Memory B cell (primary cell): ENCODE data around the gene LRMDA.

Experiments
- ATAC-seq: fragments of 150-1000 bp; cut with Tn5 transposase; 2 replicates; pipeline ENCODE4 v1.10.0; 2021; ENCODE audit warnings: low read depth, mild to moderate bottlenecking, moderate library complexity
- DNase-seq, 2 donors: peaks; one replicate each; pipeline ENCODE4 v3.0.0; 2022; ENCODE audit warnings: low spot score in 2 of 2
- H3K27ac Mint-ChIP-seq: one replicate; pipeline ENCODE4 v1.8.0; 2022; ENCODE audit warnings: mild to moderate bottlenecking, moderate library complexity, mixed read lengths
- H3K27me3 Mint-ChIP-seq: one replicate; pipeline ENCODE4 v1.8.0; 2022; ENCODE audit warnings: mixed read lengths
- H3K36me3 Mint-ChIP-seq: one replicate; pipeline ENCODE4 v1.8.0; 2022; ENCODE audit warnings: mild to moderate bottlenecking, mixed read lengths
- H3K4me1 Mint-ChIP-seq: one replicate; pipeline ENCODE4 v1.8.0; 2022; ENCODE audit warnings: mixed read lengths
- H3K4me3 Mint-ChIP-seq: one replicate; pipeline ENCODE4 v1.8.0; 2022; ENCODE audit warnings: mild to moderate bottlenecking, moderate library complexity, mixed read lengths
- H3K9me3 Mint-ChIP-seq: one replicate; pipeline ENCODE4 v1.8.0; 2022; ENCODE audit warnings: mixed read lengths

The LRMDA gene

GRCh38 chr10:75630746-75631145 lies 199.3 kb downstream of the LRMDA start:
- Mint-ChIP-seq H3K36me3 (no peaks in the 10 kb centered on the region), H3K4me3 (no peak overlapping the region), H3K4me1 (no peaks in the 10 kb centered on the region), H3K27me3 (peaks cover 3% of the 10 kb centered on the region), H3K9me3 (no peaks in the 10 kb centered on the region), H3K27ac (no peak overlapping the region)
- no peak for DNase-seq
- no peak for ATAC-seq

- no peak for ATAC-seq
- no peaks in the 10 kb centered on the region for H3K36me3 Mint-ChIP-seq
- no peaks in the 10 kb centered on the region for H3K4me1 Mint-ChIP-seq
- peaks cover 7% of the 10 kb centered on the region for H3K27me3 Mint-ChIP-seq
- H3K9me3 Mint-ChIP-seq = no peaks in the 10 kb centered on the region
- H3K4me3 Mint-ChIP-seq = no peak overlapping the region
- no peak for DNase-seq
- H3K27ac Mint-ChIP-seq = no peak overlapping the region
Measured at GRCh38 chr10:75632805-75633462, 201.5 kb downstream of the LRMDA start.

DNA sequence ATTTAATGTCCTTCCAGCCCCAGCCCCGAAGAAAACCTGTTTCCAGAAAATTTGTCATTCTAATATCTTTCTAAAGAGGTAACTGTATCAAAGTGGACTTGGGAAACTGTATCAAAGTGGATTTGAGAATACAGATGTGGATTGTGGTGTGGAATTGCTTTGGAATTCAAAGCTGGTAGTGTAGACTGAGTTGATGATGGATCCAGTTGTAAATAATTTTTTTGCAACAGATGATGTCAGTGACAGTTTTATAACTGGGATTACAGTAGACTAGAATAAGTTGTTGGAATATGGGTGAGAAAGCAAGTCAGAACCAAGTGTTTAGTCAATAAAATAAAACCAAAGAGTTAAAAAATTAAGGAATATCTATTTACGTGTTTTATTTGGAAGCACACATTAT lies 202.1 kb downstream of the LRMDA start:
- no peaks in the 10 kb centered on the region for H3K36me3 Mint-ChIP-seq
- H3K27me3 Mint-ChIP-seq = peaks cover 8% of the 10 kb centered on the region
- H3K27ac Mint-ChIP-seq = no peak overlapping the region
- no peak overlapping the region for H3K4me3 Mint-ChIP-seq
- DNase-seq (no peak), ATAC-seq (no peak)
- H3K9me3 Mint-ChIP-seq = no peaks in the 10 kb centered on the region
- H3K4me1 Mint-ChIP-seq = no peaks in the 10 kb centered on the region

- Mint-ChIP-seq H3K9me3 (no peaks in the 10 kb centered on the region), H3K27ac (no peak overlapping the region), H3K36me3 (no peaks in the 10 kb centered on the region), H3K4me1 (no peaks in the 10 kb centered on the region), H3K4me3 (no peak overlapping the region), H3K27me3 (peaks cover 15% of the 10 kb centered on the region)
- ATAC-seq = no peak
- no peak for DNase-seq
Measured at GRCh38 chr10:75634947-75635346, 203.5 kb downstream of the LRMDA start.

DNA sequence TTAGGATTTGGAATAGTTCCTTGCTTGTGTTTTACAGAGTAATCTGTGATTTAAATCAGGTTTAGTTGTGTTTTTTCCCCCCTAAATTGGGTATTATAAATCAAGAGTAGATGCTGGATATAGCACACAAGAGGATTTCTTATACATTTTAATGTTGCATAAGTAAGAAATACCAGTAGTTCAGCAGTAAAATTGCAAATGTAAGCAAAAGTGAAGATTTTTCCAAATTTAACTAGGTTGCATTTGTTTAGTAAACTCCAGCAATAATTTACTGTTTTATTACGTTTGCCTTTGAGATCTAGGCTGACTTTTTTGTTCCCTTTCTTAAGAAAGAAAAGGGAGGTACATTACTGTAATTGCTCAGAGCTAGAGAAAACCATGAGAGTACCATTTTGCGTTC lies 207.3 kb downstream of the LRMDA start:
- no peak for ATAC-seq
- H3K27me3 Mint-ChIP-seq = peaks cover 12% of the 10 kb centered on the region
- H3K9me3 Mint-ChIP-seq = no peaks in the 10 kb centered on the region
- no peaks in the 10 kb centered on the region for H3K4me1 Mint-ChIP-seq
- H3K36me3 Mint-ChIP-seq = no peaks in the 10 kb centered on the region
- H3K4me3 Mint-ChIP-seq = no peak overlapping the region
- no peak overlapping the region for H3K27ac Mint-ChIP-seq
- DNase-seq = no peak

DNA sequence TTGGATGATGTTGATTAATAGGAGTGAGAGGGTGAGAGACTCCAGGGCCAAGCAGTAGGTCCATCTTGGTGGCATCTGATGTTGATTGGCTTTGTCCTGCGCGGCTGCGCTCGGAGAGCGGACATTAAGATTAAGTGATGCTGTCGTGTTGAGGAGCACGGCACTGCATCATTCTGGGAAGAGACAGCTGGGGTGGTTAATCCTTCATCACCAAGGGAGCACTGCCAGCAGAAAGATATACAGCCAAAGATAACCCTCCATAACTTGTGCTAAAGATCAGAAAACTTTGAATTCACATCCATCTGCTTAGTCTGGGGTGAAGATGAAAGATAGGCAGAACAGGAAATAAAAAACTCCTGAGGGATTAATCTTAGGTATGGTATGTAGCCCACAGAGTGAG lies 208.3 kb downstream of the LRMDA start:
- H3K27ac Mint-ChIP-seq = no peak overlapping the region
- DNase-seq = no peak
- H3K27me3 Mint-ChIP-seq = peaks cover 12% of the 10 kb centered on the region
- H3K9me3 Mint-ChIP-seq = no peaks in the 10 kb centered on the region
- ATAC-seq = no peak
- H3K4me1 Mint-ChIP-seq = no peaks in the 10 kb centered on the region
- no peak overlapping the region for H3K4me3 Mint-ChIP-seq
- no peaks in the 10 kb centered on the region for H3K36me3 Mint-ChIP-seq

DNA sequence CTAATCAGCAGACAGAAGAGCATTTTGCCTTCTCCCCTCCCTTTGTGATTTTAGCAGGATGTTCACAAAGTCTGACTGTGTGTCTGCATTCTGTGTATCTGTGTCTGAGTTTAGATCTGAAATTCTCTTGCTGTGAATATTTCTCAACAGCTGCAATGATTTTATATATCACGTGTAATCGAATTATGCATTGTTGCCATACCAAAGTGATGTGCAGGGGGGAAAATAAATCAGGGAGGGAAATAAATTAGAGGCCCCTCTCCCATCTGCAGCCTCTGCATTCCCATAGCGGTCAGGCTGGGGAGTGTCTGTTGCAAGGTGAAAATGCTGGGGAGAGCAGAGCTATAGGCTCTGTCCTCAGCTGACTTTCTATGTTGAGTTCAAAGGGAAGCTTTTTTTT lies 209.0 kb downstream of the LRMDA start:
- no peak for ATAC-seq
- DNase-seq = no peak
- H3K36me3 Mint-ChIP-seq = no peaks in the 10 kb centered on the region

GRCh38 chr10:75640803-75641202 lies 209.4 kb downstream of the LRMDA start:
- Mint-ChIP-seq H3K36me3 (no peaks in the 10 kb centered on the region), H3K27ac (no peak overlapping the region), H3K9me3 (no peaks in the 10 kb centered on the region), H3K4me3 (no peak overlapping the region), H3K27me3 (peaks cover 12% of the 10 kb centered on the region), H3K4me1 (no peaks in the 10 kb centered on the region)
- DNase-seq = no peak
- no peak for ATAC-seq

More for the DNA sequence above, 209.0 kb downstream of the LRMDA start:
- Mint-ChIP-seq H3K9me3 (no peaks in the 10 kb centered on the region), H3K4me1 (no peaks in the 10 kb centered on the region), H3K27me3 (peaks cover 12% of the 10 kb centered on the region), H3K27ac (no peak overlapping the region), H3K4me3 (no peak overlapping the region)

GRCh38 chr10:75643405-75643804 lies 212.0 kb downstream of the LRMDA start:
- ATAC-seq (no peak), DNase-seq (no peak)
- Mint-ChIP-seq H3K4me1 (no peaks in the 10 kb centered on the region), H3K9me3 (no peaks in the 10 kb centered on the region), H3K36me3 (no peaks in the 10 kb centered on the region), H3K4me3 (no peak overlapping the region), H3K27me3 (peaks cover 7% of the 10 kb centered on the region), H3K27ac (no peak overlapping the region)

GRCh38 chr10:75643944-75644692 lies 212.7 kb downstream of the LRMDA start:
- H3K27me3 Mint-ChIP-seq = peaks cover 4% of the 10 kb centered on the region
- H3K4me1 Mint-ChIP-seq = no peaks in the 10 kb centered on the region
- no peaks in the 10 kb centered on the region for H3K36me3 Mint-ChIP-seq
- no peak for DNase-seq
- H3K4me3 Mint-ChIP-seq = no peak overlapping the region
- no peak for ATAC-seq
- H3K27ac Mint-ChIP-seq = no peak overlapping the region
- no peaks in the 10 kb centered on the region for H3K9me3 Mint-ChIP-seq

- DNase-seq = no peak
- no peak for ATAC-seq
- Mint-ChIP-seq H3K27ac (no peak overlapping the region), H3K4me1 (no peaks in the 10 kb centered on the region), H3K27me3 (peaks cover 1% of the 10 kb centered on the region), H3K9me3 (no peaks in the 10 kb centered on the region), H3K4me3 (no peak overlapping the region), H3K36me3 (no peaks in the 10 kb centered on the region)
Measured at GRCh38 chr10:75645704-75646103, 214.3 kb downstream of the LRMDA start.

DNA sequence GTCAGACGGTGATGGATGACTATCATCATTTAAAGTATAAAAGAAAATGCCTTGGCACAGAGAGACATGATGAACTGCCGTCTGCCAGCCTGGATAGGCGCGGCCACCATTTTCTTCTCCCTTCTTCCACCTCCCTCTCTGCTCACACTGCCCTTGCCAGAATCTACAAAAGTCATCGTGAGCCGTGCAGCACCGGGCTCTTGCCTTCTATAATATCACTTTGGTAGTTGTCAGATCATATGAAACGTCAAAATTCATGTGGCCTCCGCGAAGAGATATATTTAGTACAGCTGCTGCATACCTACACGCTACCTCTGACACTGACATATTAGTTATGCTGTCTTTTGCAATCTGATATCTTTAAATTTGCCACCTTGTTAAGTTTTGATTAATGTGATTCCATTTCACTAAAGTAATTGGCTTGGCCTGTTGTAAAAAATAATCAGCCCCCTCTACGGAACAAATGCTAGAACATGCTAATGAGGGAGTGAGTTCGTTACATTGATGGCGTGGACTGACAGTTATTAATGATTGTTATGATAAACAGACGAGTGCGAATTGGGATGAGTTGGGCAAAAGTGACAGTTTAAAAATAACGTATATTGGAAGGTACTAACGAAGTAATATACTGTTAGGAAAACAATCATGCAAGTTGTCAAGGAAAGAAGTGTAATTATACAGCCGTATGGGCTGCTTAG lies 214.9 kb downstream of the LRMDA start:
- ATAC-seq = no peak
- Mint-ChIP-seq H3K27ac (no peak overlapping the region), H3K27me3 (peaks cover 1% of the 10 kb centered on the region), H3K9me3 (peaks cover 2% of the 10 kb centered on the region), H3K36me3 (no peaks in the 10 kb centered on the region), H3K4me3 (no peak overlapping the region), H3K4me1 (no peaks in the 10 kb centered on the region)
- DNase-seq = no peak

DNA sequence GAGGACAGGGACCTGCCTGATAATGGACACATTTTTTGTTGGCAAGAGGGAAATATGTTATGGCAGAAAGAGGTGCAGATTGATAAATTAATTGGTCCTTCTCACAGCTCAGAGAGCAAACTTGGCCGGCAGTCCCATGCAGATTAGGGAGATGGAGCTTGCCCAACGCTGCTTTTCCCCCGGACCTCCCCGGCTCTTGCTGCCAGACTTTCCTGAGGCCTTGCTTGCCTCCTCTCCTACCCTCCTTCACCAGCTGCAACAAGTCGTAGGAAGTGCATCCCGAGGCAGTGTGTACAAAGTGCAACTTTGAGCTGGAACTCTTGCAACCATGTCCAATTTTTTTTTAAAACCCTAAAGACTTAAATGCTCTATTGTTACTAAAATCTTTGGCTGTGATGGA lies 215.5 kb downstream of the LRMDA start:
- Mint-ChIP-seq H3K4me3 (no peak overlapping the region), H3K36me3 (no peaks in the 10 kb centered on the region)
- ATAC-seq = no peak

GRCh38 chr10:75647675-75648074 lies 216.3 kb downstream of the LRMDA start:
- H3K9me3 Mint-ChIP-seq = peaks cover 2% of the 10 kb centered on the region
- H3K4me1 Mint-ChIP-seq = no peaks in the 10 kb centered on the region
- H3K4me3 Mint-ChIP-seq = no peak overlapping the region
- H3K27ac Mint-ChIP-seq = no peak overlapping the region
- no peak for DNase-seq
- H3K36me3 Mint-ChIP-seq = no peaks in the 10 kb centered on the region
- peaks cover 1% of the 10 kb centered on the region for H3K27me3 Mint-ChIP-seq
- ATAC-seq = no peak

More for the DNA sequence above, 215.5 kb downstream of the LRMDA start:
- H3K4me1 Mint-ChIP-seq = no peaks in the 10 kb centered on the region
- H3K27me3 Mint-ChIP-seq = peaks cover 1% of the 10 kb centered on the region
- no peak for DNase-seq
- H3K27ac Mint-ChIP-seq = no peak overlapping the region
- peaks cover 2% of the 10 kb centered on the region for H3K9me3 Mint-ChIP-seq
